A673 (cell line): ENCODE data around the gene LCE1C.

Source experiments
- CTCF ChIP-seq: fragments of 300-800, 200-600 bp; sonication (generic); conservative IDR thresholded peaks from 2 replicates; pipeline ENCODE4 v1.5.1; 2017; ENCODE audit warnings: low read depth, mild to moderate bottlenecking, antibody characterized with exemption, low read length, moderate library complexity, mixed read lengths
- EZH2 ChIP-seq: fragments of 200-600 bp; sonication (generic); IDR thresholded peaks from 2 replicates; pipeline ENCODE4 v1.6.1; 2017; ENCODE audit warnings: borderline replicate concordance, low read depth, mild to moderate bottlenecking, mixed read lengths, antibody characterized with exemption, low read length; ENCODE audit not compliant: poor library complexity, severe bottlenecking

GRCh38 chr1:152806576-152806975 lies at the start of gene LCE1C:
- TF ChIP-seq CTCF (no peak), EZH2 (no peak)
